ENCODE measurements around the gene FOXP2.
"Not testable (repeated sequence)": the region's sequence is repeated elsewhere in the genome, so short reads cannot be mapped to it uniquely, and the experiment has no call there.

Gene FOXP2

GRCh38 chr7:114540291-114540690 lies 125.7 kb downstream of the FOXP2 start:
- no peak overlapping the region for H3K4me3 ChIP-seq (ENCODE audit: control insufficient read depth, low read depth, low read length)
- TF ChIP-seq, protein P1, sequence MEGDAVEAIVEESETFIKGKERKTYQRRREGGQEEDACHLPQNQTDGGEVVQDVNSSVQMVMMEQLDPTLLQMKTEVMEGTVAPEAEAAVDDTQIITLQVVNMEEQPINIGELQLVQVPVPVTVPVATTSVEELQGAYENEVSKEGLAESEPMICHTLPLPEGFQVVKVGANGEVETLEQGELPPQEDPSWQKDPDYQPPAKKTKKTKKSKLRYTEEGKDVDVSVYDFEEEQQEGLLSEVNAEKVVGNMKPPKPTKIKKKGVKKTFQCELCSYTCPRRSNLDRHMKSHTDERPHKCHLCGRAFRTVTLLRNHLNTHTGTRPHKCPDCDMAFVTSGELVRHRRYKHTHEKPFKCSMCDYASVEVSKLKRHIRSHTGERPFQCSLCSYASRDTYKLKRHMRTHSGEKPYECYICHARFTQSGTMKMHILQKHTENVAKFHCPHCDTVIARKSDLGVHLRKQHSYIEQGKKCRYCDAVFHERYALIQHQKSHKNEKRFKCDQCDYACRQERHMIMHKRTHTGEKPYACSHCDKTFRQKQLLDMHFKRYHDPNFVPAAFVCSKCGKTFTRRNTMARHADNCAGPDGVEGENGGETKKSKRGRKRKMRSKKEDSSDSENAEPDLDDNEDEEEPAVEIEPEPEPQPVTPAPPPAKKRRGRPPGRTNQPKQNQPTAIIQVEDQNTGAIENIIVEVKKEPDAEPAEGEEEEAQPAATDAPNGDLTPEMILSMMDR (IDR thresholded peaks at IDR 0.05; ENCODE audit: control insufficient read depth, insufficient read depth, low read depth, low read length, missing control alignments) = no peak
- no peak for DNase-seq (ENCODE audit: low read depth)

- DNase-seq (ENCODE audit: low read depth) = not testable (repeated sequence)
Measured at GRCh38 chr7:114547346-114547745, 132.7 kb downstream of the FOXP2 start.

GRCh38 chr7:114548081-114548980 lies 133.7 kb downstream of the FOXP2 start:
- TF ChIP-seq, protein P1 (IDR thresholded peaks at IDR 0.05; ENCODE audit: control insufficient read depth, insufficient read depth, low read depth, low read length, missing control alignments) = no peak
- no peak for DNase-seq (ENCODE audit: low read depth)
- H3K4me3 ChIP-seq (ENCODE audit: control insufficient read depth, low read depth, low read length) = no peak overlapping the region

More at GRCh38 chr7:114547346-114547745, 132.7 kb downstream of the FOXP2 start:
- not testable (repeated sequence) for H3K4me3 ChIP-seq (ENCODE audit: control insufficient read depth, low read depth, low read length)

- TF ChIP-seq, protein P1 (IDR thresholded peaks at IDR 0.05; ENCODE audit: control insufficient read depth, insufficient read depth, low read depth, low read length, missing control alignments) = no peak
- peak; percentile 62 for DNase-seq (ENCODE audit: low read depth)
- H3K4me3 ChIP-seq (ENCODE audit: control insufficient read depth, low read depth, low read length) = no peak overlapping the region
Measured at GRCh38 chr7:114554781-114555537, 140.3 kb downstream of the FOXP2 start.

DNA sequence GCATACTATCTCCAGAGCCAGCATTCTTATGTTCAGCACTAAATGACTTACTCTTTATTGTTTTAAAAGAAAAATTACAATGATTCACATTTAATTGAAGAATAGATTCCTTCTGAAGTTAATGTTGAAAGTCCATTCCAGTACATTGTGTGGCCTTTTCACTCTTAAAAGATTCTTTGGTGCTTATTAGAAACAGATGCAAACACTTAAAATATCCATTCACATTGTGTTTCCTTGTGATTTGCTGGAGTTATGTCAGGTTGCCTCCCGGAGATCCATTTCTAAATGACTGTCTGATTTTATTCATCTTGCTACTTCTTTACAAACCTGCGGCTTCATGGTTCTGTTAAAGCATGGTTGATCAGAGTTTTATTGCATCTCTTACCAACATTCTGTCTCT lies 152.8 kb downstream of the FOXP2 start:
- DNase-seq (ENCODE audit: low read depth) = peak; percentile 55
- no peak overlapping the region for H3K4me3 ChIP-seq (ENCODE audit: control insufficient read depth, low read depth, low read length)
- TF ChIP-seq, protein P1 (IDR thresholded peaks at IDR 0.05; ENCODE audit: control insufficient read depth, insufficient read depth, low read depth, low read length, missing control alignments) = no peak

DNA sequence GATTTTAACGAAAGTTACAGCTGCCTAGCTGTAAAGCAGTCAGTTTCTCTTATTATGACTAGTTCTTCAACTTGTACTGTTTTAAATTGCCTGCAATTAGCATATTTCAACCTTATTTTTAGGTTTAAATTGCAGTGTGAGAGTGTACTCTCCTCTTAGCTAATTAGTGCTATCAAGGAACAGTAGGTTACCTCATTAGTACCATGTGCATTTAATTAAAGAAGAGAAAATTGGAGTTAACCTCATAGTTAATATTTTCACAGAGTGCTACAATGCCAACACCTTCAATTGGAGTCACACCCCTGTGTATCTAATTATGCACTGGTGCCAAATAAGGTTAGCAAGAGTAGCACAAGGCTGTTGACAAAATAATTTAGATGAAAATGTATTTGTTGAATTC lies 154.6 kb downstream of the FOXP2 start:
- no peak for DNase-seq (ENCODE audit: low read depth)
- TF ChIP-seq, protein P1 (IDR thresholded peaks at IDR 0.05; ENCODE audit: control insufficient read depth, insufficient read depth, low read depth, low read length, missing control alignments) = no peak
- no peak overlapping the region for H3K4me3 ChIP-seq (ENCODE audit: control insufficient read depth, low read depth, low read length)

DNA sequence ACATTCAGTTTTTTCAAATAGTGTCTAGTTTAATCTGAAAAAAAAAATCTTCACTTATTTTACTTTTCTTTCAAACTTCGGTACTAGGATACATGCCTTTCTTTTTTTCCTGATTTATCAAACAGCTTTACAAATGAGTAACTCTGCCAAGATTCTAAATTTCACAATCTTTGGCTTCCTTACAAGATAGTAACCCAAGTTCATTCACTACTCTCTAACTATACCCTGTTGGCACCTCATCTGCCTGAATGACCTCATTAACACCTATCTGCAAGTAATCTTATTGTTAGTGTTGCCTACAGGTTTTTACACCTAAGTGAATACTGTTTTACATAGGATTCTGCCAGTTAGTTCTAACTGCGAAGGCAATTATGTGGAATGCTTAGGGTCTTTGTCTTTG lies 159.8 kb downstream of the FOXP2 start:
- no peak overlapping the region for H3K4me3 ChIP-seq (ENCODE audit: control insufficient read depth, low read depth, low read length)
- peak; percentile 13 for DNase-seq (ENCODE audit: low read depth)
- TF ChIP-seq, protein P1 (IDR thresholded peaks at IDR 0.05; ENCODE audit: control insufficient read depth, insufficient read depth, low read depth, low read length, missing control alignments) = no peak

Measured in AG09309 (cell line).